NK-92 treated with Interleukin-12 subunit alpha and Interleukin-12 subunit beta, amount 100 ng/mL, for 24 hours (cell line): ENCODE data around the gene LSM14A.
A peak's percentile ranks its signal among the peaks of the same experiment; 100 is the strongest.
"Not testable (repeated sequence)": the region's sequence is repeated elsewhere in the genome, so short reads cannot be mapped to it uniquely, and the experiment has no call there.

Source experiments
- DNase-seq: peaks from one replicate; lab custom pipeline; 2025; lab: John Stamatoyannopoulos, UW

The LSM14A gene

DNA sequence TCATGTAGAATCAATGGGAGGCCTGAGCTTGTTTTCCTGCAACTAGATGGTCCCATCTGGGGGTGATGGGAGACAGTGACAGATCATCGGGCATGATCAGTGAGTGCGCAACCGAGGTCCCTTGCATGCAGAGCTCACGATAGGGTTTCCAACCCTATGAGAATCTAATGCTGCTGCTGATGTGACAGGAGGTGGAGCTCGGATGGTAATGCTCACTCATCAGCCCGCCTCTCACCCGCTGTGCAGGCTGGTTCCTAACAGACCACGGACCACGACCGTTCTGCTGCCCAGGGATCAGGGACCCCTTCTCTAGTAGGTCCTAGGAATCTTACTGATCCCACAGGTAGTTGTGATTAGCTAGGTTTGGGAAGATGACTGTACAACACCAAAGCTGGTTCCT is 58.5 kb downstream of the LSM14A start:
- no peak for DNase-seq

GRCh38 chr19:34231439-34231838 is 59.1 kb downstream of the LSM14A start:
- no peak for DNase-seq

- DNase-seq = peak; percentile 20
These were observed 60.5 kb downstream of the LSM14A start for GRCh38 chr19:34232566-34233481.

- no peak for DNase-seq
These were observed 63.2 kb downstream of the LSM14A start for GRCh38 chr19:34235425-34235940.

DNA sequence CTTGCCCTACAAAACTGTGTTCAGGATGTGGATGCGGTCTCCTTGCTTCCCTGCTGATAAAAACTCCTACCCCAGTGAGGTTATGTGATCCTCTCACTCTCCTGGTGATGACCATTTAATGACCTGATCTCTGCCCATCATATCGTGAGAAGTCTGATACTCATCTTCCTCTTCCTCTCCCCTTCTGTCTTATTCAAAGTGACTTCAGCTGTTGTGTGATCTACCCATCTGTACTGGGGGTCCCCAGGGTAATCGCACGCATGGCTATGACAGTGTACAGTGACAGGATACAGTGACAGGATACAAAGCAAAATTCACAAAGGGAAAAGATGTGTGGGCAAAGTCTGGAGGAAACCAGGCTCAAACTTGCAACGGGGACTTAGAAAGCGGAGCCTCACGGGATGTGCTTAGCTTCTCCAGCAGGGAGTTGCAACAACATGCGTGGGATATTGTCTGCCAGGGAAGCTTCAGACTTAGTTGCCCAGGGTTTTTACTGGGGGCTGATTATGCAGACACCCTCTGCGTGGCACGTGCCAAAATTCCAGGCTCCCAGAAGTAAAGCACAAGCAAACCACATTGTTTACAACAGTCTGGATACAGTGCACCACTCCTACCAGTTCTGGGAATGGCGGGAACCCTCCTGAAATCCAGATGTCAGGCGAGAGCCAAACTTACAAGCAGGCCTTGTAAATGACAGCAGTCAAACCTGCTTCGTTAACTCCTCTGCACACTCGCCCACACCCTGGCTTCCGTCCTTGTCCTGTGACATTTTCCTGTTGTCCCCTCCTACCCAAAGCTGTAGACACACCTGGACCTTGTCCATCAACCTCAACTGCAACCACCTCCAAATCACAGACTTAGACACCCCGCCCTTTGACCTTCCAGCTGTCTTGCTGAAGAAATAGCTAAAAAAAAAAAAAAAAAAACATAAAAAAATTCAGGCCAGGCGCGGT is 64.0 kb downstream of the LSM14A start:
- no peak for DNase-seq

DNA sequence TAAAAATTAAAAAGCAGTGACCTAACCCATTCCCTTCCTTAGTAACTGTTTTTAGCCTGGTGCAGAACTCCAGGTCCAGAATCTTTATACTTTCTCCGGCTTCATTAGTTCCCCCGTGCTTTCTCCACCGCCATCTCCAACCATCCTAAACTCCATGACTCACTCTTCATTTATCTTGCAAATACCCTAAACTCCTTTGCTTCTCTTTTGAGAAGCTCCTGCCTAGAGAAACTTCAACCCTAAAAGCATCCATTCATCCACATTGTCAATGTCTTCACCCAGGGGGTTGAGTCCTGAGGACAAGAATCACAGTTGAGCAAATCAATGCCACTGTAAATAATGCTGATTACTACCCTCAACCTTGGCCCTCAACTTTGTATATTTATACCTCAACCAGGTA is 65.0 kb downstream of the LSM14A start:
- no peak for DNase-seq

GRCh38 chr19:34237939-34238338 is 65.6 kb downstream of the LSM14A start:
- DNase-seq = no peak

DNA sequence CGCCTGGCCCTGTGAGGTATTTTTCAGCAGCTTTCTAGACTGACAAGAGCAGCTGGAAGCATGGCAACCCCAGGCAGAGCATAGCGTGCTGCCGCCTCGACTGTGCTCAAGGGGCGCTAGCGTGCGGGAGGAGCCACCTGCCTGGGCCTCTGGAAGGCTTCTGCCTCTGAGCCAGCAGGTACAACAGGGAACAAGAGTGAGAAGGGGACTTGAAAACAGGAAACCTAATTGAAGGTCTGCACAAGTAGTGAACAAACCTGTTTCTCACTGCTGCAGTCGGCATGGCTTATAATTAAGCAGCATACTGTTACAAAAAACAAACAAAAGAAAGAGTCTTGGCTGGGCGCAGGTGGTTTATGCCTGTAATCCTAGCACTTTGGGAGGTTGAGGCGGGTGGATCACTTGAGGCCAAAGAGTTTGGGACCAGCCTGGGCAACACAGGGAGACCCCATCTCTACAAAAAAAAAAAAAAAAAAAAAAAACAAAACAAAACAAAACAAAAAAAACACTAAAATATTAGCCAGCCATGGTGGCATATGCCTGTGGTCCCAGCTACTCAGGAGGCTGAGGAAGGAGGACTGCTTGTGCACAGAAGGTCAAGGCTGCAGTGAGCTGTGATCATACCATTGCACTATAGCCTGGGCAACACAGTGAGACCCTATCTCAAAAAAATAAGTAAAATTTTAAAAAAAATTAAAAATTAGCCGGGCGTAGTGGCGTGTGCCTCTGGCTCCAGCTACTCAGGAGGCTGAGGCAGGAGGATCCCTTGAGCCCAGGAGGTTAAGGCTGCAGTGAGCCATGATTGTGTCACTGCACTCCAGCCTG is 69.4 kb downstream of the LSM14A start:
- DNase-seq = no peak

GRCh38 chr19:34243138-34243875 is 71.0 kb downstream of the LSM14A start:
- not testable (repeated sequence) for DNase-seq

DNA sequence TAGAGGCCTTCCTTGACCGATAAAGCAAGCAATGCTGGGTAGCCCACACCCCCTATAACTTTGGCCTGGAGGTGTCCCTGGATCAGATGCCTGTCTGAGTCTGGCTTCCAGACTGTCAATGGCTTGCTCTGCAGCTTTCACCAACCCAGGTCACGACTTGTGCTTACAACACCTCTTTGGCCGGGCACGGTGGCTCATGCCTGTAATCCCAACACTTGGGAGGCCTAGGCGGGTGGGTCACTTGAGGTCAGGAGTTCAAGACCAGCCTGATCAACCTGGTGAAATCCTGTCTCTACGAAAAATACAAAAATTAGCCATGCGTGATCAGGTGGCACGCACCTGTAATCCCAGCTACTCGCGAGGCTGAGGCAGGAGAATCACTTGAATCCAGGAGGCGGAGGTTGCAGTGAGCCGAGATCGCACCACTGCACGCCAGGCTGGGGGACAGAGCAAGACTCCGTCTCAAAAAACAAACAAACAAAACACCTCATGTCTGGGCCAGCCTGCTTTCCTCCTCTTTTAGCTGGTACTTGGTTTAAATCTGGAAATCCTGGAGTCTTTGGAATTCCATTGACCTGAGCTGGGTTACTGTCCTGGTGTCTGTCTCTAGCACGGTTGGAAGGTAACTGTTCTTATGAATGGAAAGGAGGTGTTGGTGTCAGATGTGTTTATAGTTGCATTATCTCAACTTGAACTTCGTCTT is 71.7 kb downstream of the LSM14A start:
- no peak for DNase-seq

GRCh38 chr19:34244611-34245299 is 72.5 kb downstream of the LSM14A start:
- DNase-seq = no peak

GRCh38 chr19:34246340-34246739 is 74.0 kb downstream of the LSM14A start:
- DNase-seq = no peak

GRCh38 chr19:34248941-34249340 is 76.6 kb downstream of the LSM14A start:
- DNase-seq = no peak

DNA sequence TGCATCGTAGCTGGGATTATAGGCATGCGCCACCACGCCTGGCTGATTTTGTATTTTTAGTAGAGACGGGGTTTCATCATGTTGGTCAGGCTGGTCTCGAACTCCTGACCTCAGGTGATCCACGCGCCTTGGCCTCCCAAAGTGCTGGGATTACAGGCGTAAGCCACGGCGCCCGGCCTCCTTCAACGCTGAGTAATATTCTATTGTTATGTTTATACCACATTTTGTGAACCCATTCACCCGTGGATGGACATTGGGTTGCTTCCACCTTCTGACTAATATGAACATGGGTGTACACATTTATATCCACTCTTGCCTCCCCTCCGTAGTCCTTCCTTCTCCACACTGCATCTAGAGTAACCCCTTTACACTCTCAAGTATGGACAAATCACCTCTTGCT is 80.9 kb downstream of the LSM14A start:
- DNase-seq = not testable (repeated sequence)

GRCh38 chr19:34253681-34254045 is 81.4 kb downstream of the LSM14A start:
- DNase-seq = not testable (repeated sequence)

DNA sequence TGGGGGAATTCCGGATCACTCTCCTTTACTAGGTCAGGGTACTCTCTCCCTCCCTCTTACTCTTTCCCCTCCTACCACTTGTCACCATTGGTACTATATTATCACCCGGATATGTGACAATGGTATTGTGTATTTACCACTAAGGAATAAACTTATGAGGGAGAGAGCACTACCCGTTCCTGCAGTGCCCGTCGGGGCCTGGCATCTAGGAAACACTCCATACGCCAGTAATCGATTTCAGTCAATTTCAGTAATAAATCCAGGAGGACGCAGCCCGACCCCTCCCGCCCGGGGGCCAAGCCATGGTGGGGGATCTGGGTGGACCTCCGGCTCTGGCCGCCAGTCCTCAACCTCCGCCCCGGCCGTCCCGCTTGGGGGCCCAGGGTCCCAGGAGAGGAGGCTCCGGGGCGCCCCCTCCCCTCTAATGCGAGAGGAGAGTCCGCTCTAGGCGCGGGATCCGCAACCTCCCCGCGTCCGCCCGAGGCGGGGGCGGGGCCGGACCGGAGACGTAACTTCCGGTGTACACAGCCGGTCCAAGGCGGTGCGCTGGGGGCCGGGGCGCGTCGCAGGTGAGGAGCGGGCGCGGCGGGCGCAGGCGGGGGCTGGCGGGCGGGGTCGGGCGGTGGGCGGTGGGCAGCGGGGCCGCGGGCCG is 81.9 kb downstream of the LSM14A start, which contains the start of gene GARRE1:
Gene GARRE1 (plus strand): TSS at position 509 of the 652 bp plus-strand sequence. CDS start 45,920 bp downstream, outside the sequence.
- peak; percentile 72 for DNase-seq

GRCh38 chr19:34254698-34255432 is 82.6 kb downstream of the LSM14A start:
- no peak for DNase-seq

DNA sequence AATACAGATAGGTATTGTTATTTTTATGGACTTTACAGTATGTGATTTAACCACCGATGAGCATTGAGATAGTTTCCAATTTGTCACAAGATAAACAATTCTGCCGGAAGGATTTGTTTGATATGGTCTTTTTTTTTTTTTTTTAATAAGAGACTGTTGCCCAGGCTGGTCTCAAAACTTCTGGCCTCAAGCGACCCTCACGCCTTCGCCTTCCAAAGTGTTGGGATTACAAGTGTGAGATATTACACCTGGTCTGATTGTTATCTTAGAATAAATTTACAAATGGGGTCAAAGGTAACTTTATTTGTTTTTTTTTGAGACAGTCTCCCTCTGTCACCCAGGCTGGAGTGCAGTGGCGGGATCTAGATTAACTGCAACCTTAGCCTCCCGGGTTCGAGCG is 83.2 kb downstream of the LSM14A start:
- no peak for DNase-seq
